ENCODE data around the gene KIF2A. TPM values are rescaled to one million over a fixed set of nuclear protein-coding genes. Genes with fewer than 3 reads are reported as not detected.

Gene KIF2A
- total and polyA plus RNA-seq, 3 experiments from 2014 or later, result 185 to 253 (median 252) TPM

DNA sequence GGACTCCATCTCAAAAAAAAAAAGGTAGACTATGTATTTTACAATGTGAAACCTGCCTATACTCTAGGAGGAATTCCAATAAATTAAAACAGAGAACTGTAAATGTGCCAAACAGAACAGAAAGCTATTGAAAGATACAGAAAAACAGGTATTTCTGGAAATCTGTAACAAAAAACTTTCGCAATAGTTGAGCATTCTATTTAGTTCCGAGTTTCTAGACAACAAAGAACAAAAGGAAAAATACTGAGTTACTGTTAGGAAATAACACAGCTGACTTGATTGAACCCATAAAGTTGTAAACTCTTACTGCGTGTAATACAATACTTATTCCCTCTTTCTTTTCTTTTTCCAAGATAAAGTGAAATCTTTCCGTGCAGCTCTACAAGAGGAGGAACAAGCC is 79.1 kb downstream of the KIF2A start:
- ChIA-PET CTCF (interaction anchor here (0.8 to 1.3 kb wide), 2 partner anchors 100 to 161 kb away, joined by 3 to 4 read pairs; no protein-coding TSS in a partner anchor), POLR2A (no interaction called here)
- peaks cover 0 to 6% (median 4%) of the 10 kb centered on the region in 3 donors for H3K4me1 Mint-ChIP-seq
- no peak overlapping the region for H3K4me3 ChIP-seq (ENCODE audit: low read length)
- no peak for DNase-seq
- H3K4me1 ChIP-seq (ENCODE audit: insufficient read depth, low read length), result no peaks in the 10 kb centered on the region
- H3K27ac ChIP-seq (ENCODE audit: low read depth, low read length), result no peak overlapping the region
- no peaks in the 10 kb centered on the region for H3K9me3 Mint-ChIP-seq
- no peak overlapping the region for H3K4me3 Mint-ChIP-seq
- H3K9me3 ChIP-seq (ENCODE audit: low read length), result no peaks in the 10 kb centered on the region
- no peaks in the 10 kb centered on the region for H3K27me3 Mint-ChIP-seq
- H3K27me3 ChIP-seq (ENCODE audit: insufficient read depth, low read length, poor library complexity, severe bottlenecking), result no peaks in the 10 kb centered on the region
- peak overlapping the region in 5 of 8 donors; percentile 6 to 82 (median 51) for H3K27ac Mint-ChIP-seq
- H3K36me3 ChIP-seq (ENCODE audit: insufficient read depth, low read length), result peaks cover 57% of the 10 kb centered on the region
- H3K36me3 Mint-ChIP-seq, result peaks cover 0 to 83% (median 16%) of the 10 kb centered on the region in 3 donors

DNA sequence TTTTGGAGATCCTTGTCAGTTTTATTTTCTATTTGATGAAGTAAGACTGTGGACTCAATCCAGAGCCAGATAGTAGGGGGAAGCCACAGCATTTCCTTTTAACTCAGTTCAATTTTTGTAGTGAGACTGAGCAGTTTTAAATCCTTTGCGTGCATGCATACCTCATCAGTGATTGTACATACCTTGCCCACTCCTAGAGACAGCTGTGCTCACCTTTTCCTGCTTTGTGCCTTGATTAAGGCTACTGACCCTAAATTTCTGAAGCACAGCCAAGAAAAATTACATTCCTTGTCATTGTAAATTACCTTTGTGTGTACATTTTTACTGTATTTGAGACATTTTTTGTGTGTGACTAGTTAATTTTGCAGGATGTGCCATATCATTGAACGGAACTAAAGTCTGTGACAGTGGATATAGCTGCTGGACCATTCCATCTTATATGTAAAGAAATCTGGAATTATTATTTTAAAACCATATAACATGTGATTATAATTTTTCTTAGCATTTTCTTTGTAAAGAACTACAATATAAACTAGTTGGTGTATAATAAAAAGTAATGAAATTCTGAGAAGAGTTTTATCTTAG is 79.9 kb downstream of the KIF2A start:
- Mint-ChIP-seq H3K36me3 (peaks cover 0 to 83% (median 13%) of the 10 kb centered on the region in 3 donors), H3K27me3 (no peaks in the 10 kb centered on the region), H3K4me1 (peaks cover 0 to 11% (median 4%) of the 10 kb centered on the region in 3 donors), H3K4me3 (no peak overlapping the region), H3K9me3 (no peaks in the 10 kb centered on the region), H3K27ac (peak overlapping the region in 5 of 8 donors; percentile 21 to 54 (median 43))
- Histone ChIP-seq H3K36me3 (ENCODE audit: insufficient read depth, low read length) (peaks cover 55% of the 10 kb centered on the region), H3K9me3 (ENCODE audit: low read length) (no peaks in the 10 kb centered on the region), H3K27me3 (ENCODE audit: insufficient read depth, low read length, poor library complexity, severe bottlenecking) (no peaks in the 10 kb centered on the region), H3K4me1 (ENCODE audit: insufficient read depth, low read length) (no peaks in the 10 kb centered on the region), H3K4me3 (ENCODE audit: low read length) (no peak overlapping the region), H3K27ac (ENCODE audit: low read depth, low read length) (no peak overlapping the region)
- POLR2A ChIA-PET, result no interaction called here
- CTCF ChIA-PET, result no interaction called here
- DNase-seq, result no peak

DNA sequence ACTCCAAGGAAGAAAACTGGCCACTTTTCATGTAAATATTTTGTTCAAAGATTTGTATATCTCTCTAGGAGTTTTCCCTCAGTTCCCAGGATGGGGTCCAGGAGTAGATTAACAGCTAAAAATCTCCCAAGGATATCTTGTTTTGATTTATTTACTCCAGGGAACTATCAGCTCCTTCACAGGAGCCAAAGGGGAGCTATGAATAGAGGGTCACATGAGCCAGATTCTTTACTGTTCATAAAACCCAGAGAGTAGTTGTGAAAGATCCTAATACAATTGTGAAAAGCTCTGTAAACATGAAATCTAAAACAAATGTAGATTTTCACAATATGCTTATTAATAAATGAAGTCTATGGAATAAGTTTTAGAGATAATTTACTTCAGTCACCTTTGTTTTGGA is 80.8 kb downstream of the KIF2A start:
- Histone ChIP-seq H3K4me1 (ENCODE audit: insufficient read depth, low read length) (no peaks in the 10 kb centered on the region), H3K27ac (ENCODE audit: low read depth, low read length) (no peak overlapping the region), H3K36me3 (ENCODE audit: insufficient read depth, low read length) (peaks cover 47% of the 10 kb centered on the region), H3K4me3 (ENCODE audit: low read length) (no peak overlapping the region), H3K27me3 (ENCODE audit: insufficient read depth, low read length, poor library complexity, severe bottlenecking) (no peaks in the 10 kb centered on the region), H3K9me3 (ENCODE audit: low read length) (no peaks in the 10 kb centered on the region)
- peaks cover 0 to 16% (median 0%) of the 10 kb centered on the region in 3 donors for H3K4me1 Mint-ChIP-seq
- no peaks in the 10 kb centered on the region for H3K9me3 Mint-ChIP-seq
- H3K27ac Mint-ChIP-seq, result peak overlapping the region in 5 of 8 donors; percentile 30 to 81 (median 45)
- H3K36me3 Mint-ChIP-seq, result peaks cover 0 to 79% (median 10%) of the 10 kb centered on the region in 3 donors
- H3K27me3 Mint-ChIP-seq, result no peaks in the 10 kb centered on the region
- no peak for DNase-seq
- CTCF ChIA-PET, result interaction anchor here (1.0 kb wide), 1 partner anchor 8 kb away, joined by 3 read pairs; no protein-coding TSS in a partner anchor
- POLR2A ChIA-PET, result interaction anchor here (1.0 kb wide), 1 partner anchor 17 kb away, joined by 3 read pairs; the partner anchor contains the start of gene DIMT1
- H3K4me3 Mint-ChIP-seq, result no peak overlapping the region

DNA sequence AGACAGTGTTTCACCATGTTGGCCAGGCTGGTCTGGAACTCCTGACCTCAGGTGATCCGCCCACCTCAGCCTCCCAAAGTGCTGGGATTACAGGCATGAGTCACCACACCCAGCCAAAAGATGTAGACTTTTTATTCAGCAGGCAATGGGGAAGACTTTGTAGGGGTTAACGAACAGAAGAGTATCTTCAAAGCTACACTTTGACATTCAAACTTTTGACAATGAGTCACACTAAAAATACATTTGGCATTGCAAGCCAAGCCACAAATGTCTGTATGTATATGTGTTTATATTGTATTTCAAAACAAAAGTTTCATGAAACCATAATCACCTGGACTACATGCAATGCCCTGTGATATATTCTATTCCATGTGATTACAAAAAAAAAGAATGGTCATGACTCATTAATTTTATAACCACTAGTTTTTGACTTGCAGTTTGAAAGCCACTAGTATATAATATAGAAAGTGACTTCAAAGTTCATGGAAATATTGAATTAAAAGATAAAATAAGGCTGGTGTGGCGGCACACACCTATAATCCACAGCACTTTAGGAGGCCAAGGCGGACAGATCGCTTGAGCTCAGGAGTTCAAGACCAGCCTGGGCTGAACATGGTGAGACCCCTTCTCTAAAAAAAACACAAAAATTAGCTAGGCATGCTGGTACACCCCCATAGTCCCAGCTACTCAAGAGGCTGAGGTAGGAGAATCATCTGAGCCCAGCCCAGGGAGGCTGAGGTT is 89.4 kb downstream of the KIF2A start:
- H3K36me3 ChIP-seq (ENCODE audit: insufficient read depth, low read length), result peaks cover 36% of the 10 kb centered on the region
- Mint-ChIP-seq H3K4me1 (peaks cover 16 to 44% (median 23%) of the 10 kb centered on the region in 3 donors), H3K27ac (peak overlapping the region in 1 of 8 donors; percentile 38), H3K4me3 (no peak overlapping the region), H3K9me3 (no peaks in the 10 kb centered on the region), H3K36me3 (peaks cover 0 to 80% (median 3%) of the 10 kb centered on the region in 3 donors), H3K27me3 (peaks cover 0 to 1% of the 10 kb centered on the region in 2 donors)
- no peak overlapping the region for H3K27ac ChIP-seq (ENCODE audit: low read depth, low read length)
- H3K9me3 ChIP-seq (ENCODE audit: low read length), result no peaks in the 10 kb centered on the region
- POLR2A ChIA-PET, result no interaction called here
- H3K27me3 ChIP-seq (ENCODE audit: insufficient read depth, low read length, poor library complexity, severe bottlenecking), result no peaks in the 10 kb centered on the region
- H3K4me3 ChIP-seq (ENCODE audit: low read length), result no peak overlapping the region
- no peak for DNase-seq
- CTCF ChIA-PET, result interaction anchor here (1.0 to 1.6 kb wide), 2 partner anchors 8 to 9 kb away, joined by 3 to 5 read pairs; partner anchors contain the start of gene DIMT1
- peaks cover 5% of the 10 kb centered on the region for H3K4me1 ChIP-seq (ENCODE audit: insufficient read depth, low read length)

DNA sequence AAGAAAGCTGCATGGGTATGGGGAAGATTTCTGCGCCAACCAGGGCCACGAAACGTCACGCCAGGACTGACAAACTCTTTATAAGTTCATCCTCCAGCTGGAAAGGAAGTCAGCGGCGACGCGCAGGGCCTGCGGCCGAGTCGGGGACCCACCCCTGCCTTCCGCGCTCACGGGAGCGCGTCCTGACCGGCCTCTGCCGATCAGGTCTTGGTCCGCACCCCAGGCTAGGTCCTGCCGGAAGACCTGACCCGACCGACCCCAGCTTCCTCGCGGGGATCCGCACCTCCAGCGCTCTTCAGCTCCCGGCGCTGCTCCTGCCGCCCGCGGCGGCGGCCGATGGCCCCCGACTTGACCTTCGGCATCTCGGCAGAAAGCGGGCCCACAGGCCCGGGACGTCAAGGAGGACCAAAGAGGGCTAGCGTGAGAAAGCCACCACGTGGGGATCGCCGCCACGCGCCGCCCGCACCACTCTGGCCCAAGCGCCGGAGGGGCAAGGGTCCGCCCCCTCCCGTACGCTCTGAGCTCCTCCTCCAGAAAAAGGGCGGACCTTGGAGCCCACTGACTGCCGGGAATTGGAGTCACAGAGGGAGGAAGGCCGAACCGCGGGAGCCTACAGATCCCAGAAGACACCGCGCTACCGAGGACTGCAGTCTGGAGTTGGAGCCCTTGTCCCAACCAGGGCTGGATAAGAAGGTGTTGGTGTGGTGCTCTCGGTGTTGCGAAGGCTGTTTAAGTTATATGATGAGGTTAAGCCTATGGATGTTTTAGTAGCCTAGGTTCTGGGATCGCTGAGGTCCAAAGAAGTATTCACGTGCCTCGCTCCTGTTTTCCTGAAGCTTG is 97.6 kb downstream of the KIF2A start, which contains the start of gene DIMT1:
Gene DIMT1, minus strand, starts transcription at position 495 of the 840 bp plus-strand sequence. Its CDS starts 133 bp downstream, at position 362.
- peaks cover 23 to 32% (median 30%) of the 10 kb centered on the region in 3 donors for H3K4me1 Mint-ChIP-seq
- H3K9me3 ChIP-seq (ENCODE audit: low read length), result no peaks in the 10 kb centered on the region
- ChIA-PET CTCF (interaction anchor here (0.8 to 3.7 kb wide), 10 partner anchors 9 to 179 kb away, joined by 3 to 16 read pairs (median 4); partner anchors contain the start of genes IPO11 and KIF2A), POLR2A (interaction anchor here (0.9 to 2.7 kb wide), 8 partner anchors 9 to 179 kb away, joined by 3 to 38 read pairs (median 4); partner anchors contain the start of genes IPO11 and KIF2A)
- peak; percentile 87 to 94 (median 89) for DNase-seq
- no peaks in the 10 kb centered on the region for H3K9me3 Mint-ChIP-seq
- H3K36me3 ChIP-seq (ENCODE audit: insufficient read depth, low read length), result peaks cover 5% of the 10 kb centered on the region
- H3K4me1 ChIP-seq (ENCODE audit: insufficient read depth, low read length), result peaks cover 14% of the 10 kb centered on the region
- peaks cover 0 to 35% (median 2%) of the 10 kb centered on the region in 3 donors for H3K36me3 Mint-ChIP-seq
- H3K4me3 Mint-ChIP-seq, result peak within 1 kb of the TSS; percentile 96 to 100 (median 99)
- peak within 1 kb of the TSS; percentile 88 to 99 (median 97) for H3K27ac Mint-ChIP-seq
- no peaks in the 10 kb centered on the region for H3K27me3 Mint-ChIP-seq
- H3K4me3 ChIP-seq (ENCODE audit: low read length), result peak within 1 kb of the TSS; percentile 85
- H3K27ac ChIP-seq (ENCODE audit: low read depth, low read length), result peak within 1 kb of the TSS; percentile 95
- no peaks in the 10 kb centered on the region for H3K27me3 ChIP-seq (ENCODE audit: insufficient read depth, low read length, poor library complexity, severe bottlenecking)

DNA sequence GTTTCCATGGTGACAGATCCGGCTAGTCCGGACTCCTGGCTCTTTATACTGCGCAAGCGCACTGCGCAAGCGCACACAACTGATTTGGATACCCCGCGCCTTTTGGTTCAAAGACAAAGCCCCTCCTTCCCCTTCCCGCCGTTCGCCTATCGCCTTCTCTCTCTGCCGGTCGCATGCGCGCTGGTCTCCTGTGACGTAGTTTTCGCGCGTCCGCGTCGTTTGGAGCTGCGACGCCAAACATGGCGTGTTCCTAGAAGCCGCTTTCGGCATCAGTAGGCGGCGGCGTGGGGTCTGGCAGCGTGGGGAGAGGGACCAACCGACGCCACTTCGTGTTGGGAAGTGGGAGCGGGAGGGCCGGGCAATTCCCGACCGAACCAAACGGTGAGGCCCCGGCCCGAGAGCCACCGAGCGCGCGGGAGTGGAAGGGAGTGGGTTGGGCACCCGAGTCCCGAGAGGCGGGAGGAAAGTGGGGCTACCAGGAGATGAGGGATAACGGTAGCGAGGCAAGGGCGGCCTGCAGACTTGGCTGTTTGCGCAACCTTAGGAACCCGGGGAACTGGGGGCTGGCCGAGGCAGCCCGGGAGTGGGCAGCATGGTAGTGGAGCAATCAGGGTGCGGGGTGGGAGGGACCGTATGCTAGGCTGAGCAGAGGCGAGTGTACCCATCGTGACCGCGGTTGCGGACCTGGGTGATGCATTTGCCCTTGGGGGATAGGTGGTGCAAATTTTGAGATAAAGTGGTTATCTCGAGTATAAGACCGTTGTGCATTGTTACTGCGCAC is 106.7 kb downstream of the KIF2A start, which contains the start of gene IPO11:
Gene IPO11, plus strand, starts transcription at position 215 of the 781 bp plus-strand sequence. CDS start 24,517 bp downstream, outside the sequence.
- peak; percentile 96 to 99 (median 98) for DNase-seq
- peak within 1 kb of the TSS; percentile 84 for H3K4me3 ChIP-seq (ENCODE audit: low read length)
- ChIA-PET CTCF (interaction anchor here (1.9 kb wide), 1 partner anchor 9 kb away, joined by 8 read pairs; the partner anchor contains the start of gene DIMT1), POLR2A (interaction anchor here (0.6 to 3.7 kb wide), 3 partner anchors 10 to 93 kb away, joined by 3 to 38 read pairs (median 3); partner anchors contain the start of gene DIMT1)
- H3K4me1 Mint-ChIP-seq, result peaks cover 20 to 38% (median 30%) of the 10 kb centered on the region in 3 donors
- peaks cover 15% of the 10 kb centered on the region for H3K4me1 ChIP-seq (ENCODE audit: insufficient read depth, low read length)
- H3K4me3 Mint-ChIP-seq, result peak within 1 kb of the TSS; percentile 85 to 95 (median 90)
- no peaks in the 10 kb centered on the region for H3K27me3 ChIP-seq (ENCODE audit: insufficient read depth, low read length, poor library complexity, severe bottlenecking)
- peaks cover 0 to 12% (median 4%) of the 10 kb centered on the region in 3 donors for H3K36me3 Mint-ChIP-seq
- no peaks in the 10 kb centered on the region for H3K9me3 Mint-ChIP-seq
- H3K27ac Mint-ChIP-seq, result peak within 1 kb of the TSS; percentile 85 to 96 (median 91)
- no peaks in the 10 kb centered on the region for H3K9me3 ChIP-seq (ENCODE audit: low read length)
- no peaks in the 10 kb centered on the region for H3K36me3 ChIP-seq (ENCODE audit: insufficient read depth, low read length)
- H3K27ac ChIP-seq (ENCODE audit: low read depth, low read length), result peak within 1 kb of the TSS; percentile 77
- H3K27me3 Mint-ChIP-seq, result no peaks in the 10 kb centered on the region
